Fibroblast of skin of abdomen (primary cell): ENCODE measurements around the gene DRD2.

ENCODE experiments used
- DNase-seq: peaks from one replicate; pipeline ENCODE4 v3.0.0-alpha.2; 2013

DRD2 gene

DNA sequence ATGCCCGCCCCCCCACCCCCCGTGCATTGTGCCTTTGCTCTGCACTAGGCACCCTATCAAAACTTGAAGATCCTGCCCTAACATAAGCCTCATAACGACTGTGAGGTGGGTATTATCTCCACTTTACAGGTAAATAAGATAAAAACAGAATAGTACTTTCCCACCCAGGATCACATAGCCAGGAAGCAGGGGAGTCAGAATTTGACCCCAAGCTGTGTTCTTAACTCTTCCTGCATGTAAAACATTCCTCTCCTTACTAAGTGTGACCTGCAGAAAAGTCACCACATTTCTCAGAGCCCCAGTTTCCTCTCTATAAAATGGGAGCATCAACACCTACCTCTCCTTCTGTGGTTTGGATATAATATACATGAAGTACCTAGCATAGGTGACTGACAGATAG is 105.8 kb downstream of the DRD2 start:
- no peak for DNase-seq

DNA sequence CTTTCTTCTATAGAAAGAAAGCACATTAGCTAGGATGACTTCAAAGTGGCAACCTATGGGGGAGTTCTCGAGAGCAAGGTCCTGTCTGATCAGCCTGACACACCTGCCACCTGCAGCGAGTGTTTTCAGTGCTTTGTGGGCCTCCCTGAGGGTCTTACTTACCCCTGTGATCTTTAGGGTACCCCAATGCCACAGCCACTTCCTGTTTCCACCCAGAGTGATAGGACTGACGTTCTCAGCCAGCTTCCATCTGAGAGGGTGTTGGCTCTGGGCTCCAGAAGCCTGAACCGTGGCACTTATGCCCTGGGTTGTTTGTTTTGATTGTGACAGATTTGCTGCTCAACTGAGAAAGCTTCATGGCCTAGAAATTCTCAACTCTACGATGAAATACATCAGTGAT is 109.3 kb downstream of the DRD2 start:
- no peak for DNase-seq

DNA sequence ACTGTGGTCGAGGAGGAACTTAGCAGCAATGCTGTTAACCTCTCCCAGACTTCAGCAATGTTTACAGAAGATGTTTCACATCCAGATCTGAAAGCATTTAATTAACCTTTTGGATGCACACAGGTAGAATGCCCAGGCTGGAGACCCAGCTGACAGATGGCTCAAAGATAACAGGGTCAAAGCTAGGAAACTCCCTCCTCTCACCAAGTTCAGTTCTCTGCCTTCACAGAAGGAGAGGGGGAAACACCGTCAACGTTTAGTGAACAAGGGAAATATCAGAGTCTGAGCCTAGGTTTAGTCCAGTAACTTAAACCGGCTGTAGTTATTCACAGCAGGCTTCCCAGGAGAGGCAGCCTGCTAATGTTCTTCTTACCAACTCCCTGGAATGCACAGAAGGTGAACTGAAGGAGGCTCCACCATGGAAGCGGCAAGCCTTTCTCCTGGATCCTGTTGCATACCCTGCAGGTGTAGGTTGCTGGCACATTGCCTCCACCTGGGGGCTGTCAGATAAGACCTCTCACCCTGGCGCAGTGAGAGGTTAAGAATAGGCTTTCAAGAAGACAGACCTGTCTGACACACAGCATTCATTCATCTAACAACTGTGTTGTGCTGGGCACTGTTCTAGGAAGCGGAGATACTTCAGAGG is 111.1 kb downstream of the DRD2 start:
- no peak for DNase-seq

DNA sequence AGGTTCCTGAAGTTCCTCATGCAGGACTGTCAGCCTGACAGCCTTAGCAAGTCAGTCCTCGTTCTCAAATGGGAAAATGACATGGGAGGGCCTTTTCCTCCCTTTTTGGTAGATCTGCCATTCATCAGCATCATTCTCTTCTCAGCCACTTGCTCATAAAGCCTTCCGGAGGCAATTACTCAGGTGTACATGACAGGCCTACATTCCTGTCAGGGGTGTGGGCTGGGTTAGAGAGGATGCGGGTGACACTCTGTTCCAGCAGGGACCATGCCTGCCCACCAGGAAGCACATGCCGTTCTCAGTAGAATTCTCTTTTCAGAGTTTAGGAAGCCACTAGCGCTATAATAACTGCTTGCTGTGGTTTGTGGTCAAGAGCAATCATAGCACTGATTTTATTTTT is 111.8 kb downstream of the DRD2 start:
- DNase-seq, result no peak
